OCI-LY3 (cell line): ENCODE results near the gene PTPRA.

ENCODE experiments used
- H2AFZ ChIP-seq: fragments of 200-600, 300-600 bp; shearing (Covaris generic); 2 replicates; pipeline ENCODE4 v1.6.0; 2014; ENCODE audit warnings: antibody characterized with exemption, low read depth, low read length
- H3K27ac ChIP-seq: fragments of 200-600, 300-600 bp; sonication (generic); 2 replicates; pipeline ENCODE4 v1.5.1; 2014; ENCODE audit warnings: mild to moderate bottlenecking, low read length, moderate library complexity, mixed read lengths
- H3K27me3 ChIP-seq: fragments of 200-600, 300-600 bp; sonication (generic); 2 replicates; pipeline ENCODE4 v1.6.1; 2014; ENCODE audit warnings: low read depth, low read length, mixed read lengths
- H3K36me3 ChIP-seq: fragments of 200-600, 300-600 bp; sonication (generic); replicated peaks from 2 replicates; pipeline ENCODE3; 2014; ENCODE audit warnings: low read depth, low read length, mixed read lengths
- H3K4me1 ChIP-seq: fragments of 300-600, 200-600 bp; sonication (generic); 2 replicates; pipeline ENCODE4 v1.6.1; 2014; ENCODE audit warnings: low read length, mixed read lengths
- H3K4me2 ChIP-seq: fragments of 200-600, 300-600 bp; sonication (generic); 2 replicates; pipeline ENCODE4 v1.6.1; 2014; ENCODE audit warnings: low read length, mixed read lengths
- H3K4me3 ChIP-seq: fragments of 300-600, 200-600 bp; sonication (generic); 2 replicates; pipeline ENCODE4 v1.5.1; 2014; ENCODE audit warnings: antibody characterized with exemption, mild to moderate bottlenecking, low read length, moderate library complexity
- H3K79me2 ChIP-seq: fragments of 300-600, 200-600 bp; shearing (Covaris generic); 2 replicates; pipeline ENCODE4 v1.6.1; 2014; ENCODE audit warnings: mild to moderate bottlenecking, low read length, mixed read lengths
- H3K9ac ChIP-seq: fragments of 300-600, 200-600 bp; shearing (Covaris generic); 2 replicates; pipeline ENCODE4 v1.6.0; 2014; ENCODE audit warnings: mild to moderate bottlenecking, low read length, moderate library complexity
- H3K9me3 ChIP-seq: fragments of 200-600, 300-600 bp; shearing (Covaris generic); 2 replicates; pipeline ENCODE4 v1.6.1; 2014; ENCODE audit warnings: low read length, mixed read lengths; ENCODE audit not compliant: insufficient read depth
- H4K20me1 ChIP-seq: fragments of 200-600, 300-600 bp; sonication (generic); 2 replicates; pipeline ENCODE4 v1.6.1; 2016; ENCODE audit warnings: low read length, mixed read lengths; ENCODE audit not compliant: insufficient read depth
- CTCF ChIP-seq: fragments of 200-600, 300-600 bp; sonication (generic); IDR thresholded peaks from 2 replicates; pipeline ENCODE4 v1.5.1; 2014; ENCODE audit warnings: antibody characterized with exemption, low read length, low read depth
- EZH2phosphoT487 ChIP-seq: fragments of 200-600 bp; shearing (Covaris generic); IDR thresholded peaks from 2 replicates; pipeline ENCODE4 v1.6.1; 2018; ENCODE audit warnings: antibody characterized with exemption, mixed run types, low read depth

The PTPRA gene

GRCh38 chr20:2871661-2872458 lies 1.4 kb upstream of the PTPRA start:
- Histone ChIP-seq H3K9me3 (no peaks in the 10 kb centered on the region), H3K9ac (peak overlapping the region; percentile 74), H3K27ac (no peak overlapping the region), H3K4me2 (peak overlapping the region; percentile 95), H4K20me1 (0 out of 2 replicates have a peak, but pooled peaks cover under 1% of the 10 kb centered on the region), H2AFZ (peak overlapping the region; percentile 76), H3K79me2 (peaks cover 34% of the 10 kb centered on the region), H3K36me3 (no peaks in the 10 kb centered on the region), H3K27me3 (no peaks in the 10 kb centered on the region), H3K4me1 (peaks cover 15% of the 10 kb centered on the region), H3K4me3 (peak overlapping the region; percentile 85)
- TF ChIP-seq EZH2phosphoT487: no peak
- no peak for TF ChIP-seq CTCF

GRCh38 chr20:2872459-2873009 lies 747 bp upstream of the PTPRA start:
- H2AFZ ChIP-seq: peak overlapping the region; percentile 76
- peak overlapping the region; percentile 74 for H3K9ac ChIP-seq
- H4K20me1 ChIP-seq: peaks cover 6% of the 10 kb centered on the region; the same call in 1 of the 2 replicates
- TF ChIP-seq EZH2phosphoT487: no peak
- TF ChIP-seq CTCF: peak; percentile 67
- peak overlapping the region; percentile 85 for H3K4me3 ChIP-seq
- H3K4me2 ChIP-seq: peak overlapping the region; percentile 95
- H3K9me3 ChIP-seq: no peaks in the 10 kb centered on the region
- peaks cover 40% of the 10 kb centered on the region for H3K79me2 ChIP-seq
- H3K27ac ChIP-seq: peak overlapping the region; percentile 16; the same call in 1 of the 2 replicates
- H3K27me3 ChIP-seq: no peaks in the 10 kb centered on the region
- H3K36me3 ChIP-seq: no peaks in the 10 kb centered on the region
- H3K4me1 ChIP-seq: peaks cover 15% of the 10 kb centered on the region

GRCh38 chr20:2873747-2874041 lies 413 bp downstream of the PTPRA start:
- Histone ChIP-seq H3K27me3 (no peaks in the 10 kb centered on the region), H3K4me3 (peak overlapping the region; percentile 85), H3K9ac (peak overlapping the region; percentile 84), H4K20me1 (peaks cover 9% of the 10 kb centered on the region; the same call in 1 of the 2 replicates), H3K27ac (peak overlapping the region; percentile 4; the same call in 1 of the 2 replicates), H3K4me2 (peak overlapping the region; percentile 81), H3K4me1 (peaks cover 15% of the 10 kb centered on the region), H3K79me2 (peaks cover 49% of the 10 kb centered on the region), H3K9me3 (no peaks in the 10 kb centered on the region), H2AFZ (peak overlapping the region; percentile 23; the same call in 1 of the 2 replicates), H3K36me3 (no peaks in the 10 kb centered on the region)
- TF ChIP-seq EZH2phosphoT487: no peak
- TF ChIP-seq CTCF: no peak

- Histone ChIP-seq H3K9ac (peak overlapping the region; percentile 84), H4K20me1 (peaks cover 15% of the 10 kb centered on the region; the same call in 1 of the 2 replicates), H3K9me3 (no peaks in the 10 kb centered on the region), H2AFZ (no peak overlapping the region), H3K27ac (no peak overlapping the region), H3K79me2 (peaks cover 57% of the 10 kb centered on the region), H3K36me3 (no peaks in the 10 kb centered on the region), H3K4me3 (peak overlapping the region; percentile 85), H3K27me3 (no peaks in the 10 kb centered on the region), H3K4me1 (peaks cover 15% of the 10 kb centered on the region), H3K4me2 (peak overlapping the region; percentile 81)
- TF ChIP-seq EZH2phosphoT487 (no peak), CTCF (no peak)
Observed at GRCh38 chr20:2874456-2874855, 1.2 kb downstream of the PTPRA start.
